ENCODE data around the gene TMEM123.

The TMEM123 gene, protein sequence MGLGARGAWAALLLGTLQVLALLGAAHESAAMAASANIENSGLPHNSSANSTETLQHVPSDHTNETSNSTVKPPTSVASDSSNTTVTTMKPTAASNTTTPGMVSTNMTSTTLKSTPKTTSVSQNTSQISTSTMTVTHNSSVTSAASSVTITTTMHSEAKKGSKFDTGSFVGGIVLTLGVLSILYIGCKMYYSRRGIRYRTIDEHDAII

DNA sequence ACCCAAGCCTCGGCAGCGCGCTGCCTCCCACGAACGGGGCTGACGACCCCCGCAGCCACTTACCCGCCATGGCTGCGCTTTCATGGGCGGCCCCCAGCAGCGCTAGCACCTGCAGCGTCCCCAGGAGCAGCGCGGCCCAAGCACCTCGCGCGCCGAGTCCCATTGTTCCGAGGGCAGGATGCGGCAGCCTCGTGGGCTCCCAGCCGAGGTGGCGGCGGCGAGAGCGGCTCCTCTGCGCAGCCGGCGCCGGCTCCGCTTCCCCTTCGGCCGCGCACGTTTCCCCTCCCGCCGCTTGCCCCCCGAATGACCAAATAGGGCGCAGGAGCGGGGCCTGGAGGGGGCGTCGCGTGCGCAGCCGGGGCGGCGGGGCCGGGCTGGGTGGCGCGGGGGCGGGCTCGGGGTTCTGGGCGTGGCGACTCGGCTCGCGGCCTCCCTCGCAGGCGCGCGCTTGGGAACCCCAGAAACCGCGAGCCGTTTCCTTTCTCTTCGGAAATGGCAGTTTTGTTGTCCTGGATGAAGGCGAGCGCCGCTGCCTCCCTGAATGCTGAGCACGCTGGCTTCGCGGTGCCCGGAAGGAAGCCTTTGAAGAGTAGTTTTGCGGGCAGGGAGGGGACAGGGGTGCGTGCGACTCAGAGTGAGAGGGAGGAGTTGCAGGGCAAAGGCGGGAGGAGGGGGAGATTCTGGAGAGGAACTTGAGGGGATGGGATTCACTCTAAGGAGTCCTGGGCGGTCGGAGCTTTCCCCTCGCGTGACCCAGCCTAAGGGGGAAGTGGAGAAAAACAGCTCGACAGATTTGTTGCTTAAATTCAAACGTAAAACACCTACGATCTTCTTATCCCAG is at the start of gene TMEM123:
Gene TMEM123, minus strand, starts transcription at position 305 of the 841 bp plus-strand sequence. Its CDS starts 142 bp downstream, at position 163.
- DNase-seq, result peak; percentile 89

DNA sequence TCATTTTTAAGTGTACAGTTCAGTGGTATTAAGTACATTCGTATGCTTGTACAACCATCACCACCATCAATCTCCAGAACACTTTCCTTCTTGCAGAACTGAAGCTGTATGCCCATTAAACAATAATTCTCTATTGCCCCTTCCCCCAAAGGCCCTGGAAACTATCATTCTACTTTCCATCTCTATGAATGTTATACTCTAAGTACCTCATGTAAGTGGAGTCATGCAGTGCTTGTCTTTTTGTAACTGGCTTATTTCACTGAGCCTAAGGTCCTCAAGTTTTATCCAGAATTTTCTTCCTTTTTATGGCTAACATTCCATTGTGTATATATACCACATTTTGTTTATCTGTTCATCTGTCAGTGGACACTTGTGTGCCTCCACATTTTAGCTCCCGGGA is 48.3 kb upstream of the TMEM123 start:
- DNase-seq, result no peak

DNA sequence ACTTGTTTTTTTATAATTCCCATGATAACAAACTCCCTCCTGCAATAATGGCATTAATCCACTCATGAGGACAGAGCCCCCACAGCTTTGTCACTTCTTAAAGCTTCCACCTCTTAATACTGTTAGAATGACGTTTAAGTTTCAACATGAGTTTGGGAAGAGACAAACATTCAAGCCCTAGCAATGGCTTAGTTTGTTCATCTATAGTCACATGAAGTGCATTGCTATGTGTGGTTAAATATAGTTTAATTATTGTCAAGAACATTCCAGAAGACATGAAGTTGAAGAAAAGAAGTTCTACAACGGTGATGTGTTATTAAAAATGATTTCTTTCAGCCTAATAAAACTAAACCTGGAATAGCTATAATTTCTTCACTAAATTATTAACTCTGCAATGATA is 47.4 kb upstream of the TMEM123 start:
- DNase-seq, result no peak

DNA sequence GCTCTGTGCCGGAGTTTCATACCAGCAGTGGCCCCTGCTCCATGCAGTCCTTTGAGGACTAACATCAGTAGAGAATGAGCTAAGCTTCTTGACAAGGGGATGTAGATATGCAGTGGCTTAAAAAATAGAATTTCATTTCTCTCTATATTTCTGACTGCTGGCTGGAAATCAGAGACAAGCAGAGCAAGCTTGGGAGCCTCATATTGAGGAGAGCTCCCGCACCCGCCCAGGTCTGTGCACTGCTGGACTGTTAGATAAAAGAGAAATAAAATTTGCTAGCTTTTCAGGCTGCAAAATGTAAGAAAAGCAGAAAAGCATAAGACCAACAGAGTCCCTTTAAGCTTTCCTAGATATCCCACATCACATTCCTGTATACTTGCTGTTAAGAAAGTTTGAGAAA is 46.6 kb upstream of the TMEM123 start:
- no peak for DNase-seq

DNA sequence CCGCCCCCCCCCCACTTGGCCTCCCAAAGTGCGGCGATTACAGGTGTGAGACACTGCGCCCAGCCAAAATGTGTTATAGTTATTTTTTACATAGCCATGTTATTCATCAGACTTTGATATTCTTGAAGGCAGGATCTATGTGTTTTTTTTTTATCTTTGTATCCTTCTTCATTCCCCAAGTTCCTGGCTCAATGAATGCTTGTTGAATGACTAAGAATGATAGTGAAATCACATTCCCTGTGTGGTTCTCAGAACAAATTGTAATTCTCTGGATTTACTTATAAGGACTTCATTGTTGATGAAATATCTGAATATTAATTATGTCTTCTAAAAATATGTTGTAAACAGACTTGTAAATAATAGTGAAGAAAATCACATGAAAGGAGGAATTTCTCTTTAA is 44.5 kb upstream of the TMEM123 start:
- no peak for DNase-seq

DNA sequence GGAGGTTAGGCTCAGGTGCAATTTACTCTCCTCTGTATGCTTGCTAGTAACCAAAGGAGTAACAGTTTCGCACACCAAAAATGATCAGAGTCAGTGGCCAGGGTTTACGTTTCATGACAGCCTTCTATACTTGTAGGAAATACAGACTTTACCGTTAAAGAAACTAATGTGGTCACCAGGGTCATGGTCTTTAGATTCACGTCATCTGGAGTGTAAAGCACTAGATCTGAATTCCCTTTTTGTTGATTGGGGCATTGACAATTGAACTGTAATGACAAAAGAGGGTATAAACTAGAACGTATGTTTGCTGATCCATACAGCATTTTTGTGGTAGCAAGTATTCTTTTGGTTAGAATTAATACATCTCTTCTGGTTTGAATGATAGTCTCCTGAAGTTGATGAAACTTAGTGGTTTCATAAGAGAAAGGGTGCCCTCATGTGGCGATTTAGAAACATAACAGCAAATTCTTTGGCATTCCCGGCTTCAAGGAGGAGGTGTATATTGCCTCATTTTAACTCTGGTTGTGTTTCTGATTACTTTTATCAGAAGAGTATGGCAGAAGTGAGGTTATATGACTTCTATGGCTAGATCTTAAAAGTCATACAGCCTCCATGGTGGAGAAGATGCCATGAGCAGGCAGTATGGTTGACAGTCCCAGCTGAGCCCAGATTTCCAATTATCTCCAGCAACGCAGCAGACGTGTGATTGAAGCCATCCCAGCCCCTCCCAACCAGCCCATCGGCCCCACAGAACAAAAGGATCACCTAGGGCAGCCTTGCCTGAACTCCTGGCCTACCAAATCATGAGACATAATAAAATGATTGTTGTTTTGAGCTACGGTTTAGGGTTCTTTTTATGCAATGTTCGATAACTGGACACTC is 42.8 kb upstream of the TMEM123 start:
- DNase-seq, result peak; percentile 84

DNA sequence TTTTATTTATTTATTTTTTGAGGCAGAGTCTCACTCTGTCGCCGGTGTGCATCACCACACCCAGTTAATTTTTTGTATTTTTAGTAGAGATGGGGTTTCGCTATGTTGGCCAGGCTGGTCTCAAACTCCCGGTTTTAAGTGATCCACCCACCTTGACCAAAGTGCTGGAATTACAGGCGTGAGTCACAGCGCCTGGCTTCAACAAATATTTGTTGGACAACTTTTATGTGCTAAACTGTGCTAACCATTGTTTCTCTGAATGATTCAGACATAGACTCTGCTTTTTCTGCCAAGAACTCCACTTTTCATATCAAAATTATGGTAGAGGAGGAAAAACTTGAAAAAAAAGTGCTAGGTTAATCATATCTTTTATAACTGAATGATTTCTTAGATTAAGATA is 41.7 kb upstream of the TMEM123 start:
- DNase-seq, result no peak

DNA sequence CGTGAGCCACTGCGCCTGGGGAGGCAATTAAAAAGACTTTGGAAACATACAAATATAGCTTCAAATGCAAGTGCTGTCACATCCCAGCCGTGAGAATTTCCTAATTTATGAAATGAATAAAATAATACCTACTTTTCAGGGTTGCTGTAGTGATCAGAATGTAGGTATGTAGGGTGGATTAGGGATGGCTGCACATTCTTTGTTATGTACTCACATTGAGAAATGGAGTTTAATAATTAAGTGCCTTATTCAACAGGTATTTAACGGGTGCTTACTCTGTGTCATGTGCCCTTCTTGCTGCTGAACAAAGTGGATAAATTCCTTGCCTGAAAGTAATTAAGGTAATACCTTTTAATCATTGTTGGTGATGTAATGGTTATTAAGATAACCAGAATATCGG is 41.0 kb upstream of the TMEM123 start:
- no peak for DNase-seq

DNA sequence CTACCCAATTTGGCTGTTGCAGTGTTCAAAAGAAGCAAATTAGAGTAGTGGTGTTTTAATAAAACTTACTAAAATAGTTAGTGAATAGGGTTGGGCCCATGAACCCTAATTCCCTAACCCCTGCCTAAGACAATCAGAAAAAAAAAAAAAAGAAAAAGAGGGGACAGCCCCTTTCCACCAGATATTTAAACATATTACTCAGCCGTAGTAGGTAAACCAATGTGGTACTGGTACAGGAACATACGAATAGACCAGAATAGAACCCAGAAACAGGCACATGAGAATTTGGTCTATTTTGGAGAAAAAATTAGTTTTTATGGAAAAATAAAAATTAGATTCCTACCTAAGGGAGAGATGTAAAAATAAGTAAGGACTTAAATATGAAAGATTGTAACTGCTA is 39.4 kb upstream of the TMEM123 start:
- no peak for DNase-seq

DNA sequence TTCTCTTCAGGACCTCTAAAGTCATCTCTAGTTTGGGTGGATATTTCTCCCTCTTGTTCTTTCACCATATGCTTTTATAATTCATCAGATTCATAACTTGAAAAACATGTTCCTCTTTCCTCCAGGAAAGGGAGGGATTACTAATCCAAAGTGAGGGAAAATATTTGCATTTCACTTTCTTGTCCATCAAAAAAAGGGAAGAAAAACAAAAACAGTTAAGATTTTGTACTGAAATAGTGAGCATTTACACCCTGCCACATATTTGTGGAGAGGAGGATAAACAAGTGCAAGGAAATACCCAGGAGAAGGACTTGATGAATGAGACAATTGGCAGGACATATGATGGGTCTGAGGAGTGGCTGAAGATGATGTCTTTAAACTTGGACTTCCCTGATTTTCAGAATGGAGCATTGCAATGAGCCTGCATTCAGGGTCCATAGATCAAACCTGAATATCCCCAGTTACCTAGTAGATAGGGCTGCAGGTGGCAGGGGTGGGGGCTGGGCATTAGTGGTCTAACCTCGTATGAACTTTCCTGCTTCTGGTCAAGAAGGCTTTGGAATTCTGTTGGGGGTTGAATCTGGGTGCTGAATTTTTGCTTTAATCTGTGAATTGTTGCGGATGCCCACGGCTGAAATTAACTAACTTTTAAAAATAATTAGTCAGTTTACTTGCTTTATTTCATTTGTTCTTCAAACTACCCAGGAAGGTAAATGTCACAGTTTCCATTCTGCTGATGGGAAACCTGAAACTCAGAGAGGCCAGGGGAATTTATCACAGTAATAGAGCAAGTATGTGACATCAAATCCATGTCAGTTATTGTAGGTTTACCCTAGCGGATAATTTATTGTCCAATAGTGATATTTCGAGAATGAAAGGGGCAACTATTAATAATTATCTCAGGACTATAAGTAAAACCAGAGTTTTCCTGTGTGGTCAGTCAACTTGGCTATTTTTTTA is 36.9 kb upstream of the TMEM123 start:
- no peak for DNase-seq

DNA sequence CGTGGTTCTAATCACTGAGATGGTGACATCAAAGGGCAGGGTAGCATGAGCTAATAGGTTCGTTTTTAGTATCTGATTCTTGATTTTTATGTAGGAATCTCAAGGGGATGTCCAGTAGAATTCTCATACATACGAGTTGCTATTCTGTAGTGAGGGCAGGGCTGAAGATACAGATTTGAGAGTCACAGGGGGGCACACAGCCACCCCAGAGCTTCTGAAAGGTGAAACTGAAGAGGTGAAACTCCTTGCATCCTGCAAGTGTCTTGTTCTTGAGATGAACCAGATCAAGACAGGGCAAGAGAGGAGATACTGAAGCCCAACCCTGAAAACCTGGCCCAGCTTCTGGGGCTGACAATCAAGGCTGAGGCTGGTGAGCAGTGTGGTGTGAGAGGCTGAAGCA is 35.6 kb upstream of the TMEM123 start:
- no peak for DNase-seq

DNA sequence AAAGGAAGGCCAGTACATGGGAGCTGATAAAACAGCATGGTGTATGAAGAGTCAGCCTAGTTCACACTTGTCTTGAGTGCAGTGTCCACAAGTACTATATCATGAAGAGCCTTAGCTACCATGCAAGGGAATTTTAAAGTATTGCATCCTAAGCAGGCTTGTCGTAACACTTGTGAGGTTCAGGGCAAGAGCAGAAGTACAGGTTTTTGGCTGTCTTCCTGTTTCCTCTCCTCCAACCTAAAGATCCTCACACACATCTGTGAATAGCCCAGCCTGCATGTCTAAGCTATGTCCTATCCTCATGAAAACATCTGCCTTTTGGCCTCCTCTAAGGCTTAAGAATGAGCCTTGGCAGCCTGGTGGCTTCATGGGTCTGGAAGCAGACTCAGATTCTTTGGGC is 34.6 kb upstream of the TMEM123 start:
- no peak for DNase-seq

DNA sequence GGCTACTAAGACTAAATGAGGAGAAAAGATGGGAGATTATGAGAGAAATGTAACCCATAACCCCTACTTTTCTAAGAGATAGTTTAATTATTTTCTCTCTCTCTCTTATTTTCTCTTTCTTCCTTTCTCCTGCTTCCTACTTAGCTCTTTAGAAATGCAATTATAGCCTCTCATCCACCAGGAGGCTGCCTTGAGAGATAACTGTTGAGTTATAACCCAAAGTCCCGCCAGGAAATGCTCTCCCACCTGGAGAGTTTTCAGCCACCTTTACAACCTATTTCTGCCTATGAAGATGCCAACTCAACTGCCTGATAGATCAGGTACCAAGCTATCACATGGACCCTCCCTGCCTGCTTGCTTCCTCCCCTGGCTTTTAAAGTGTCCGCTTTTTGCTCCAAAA is 34.0 kb upstream of the TMEM123 start:
- no peak for DNase-seq

DNA sequence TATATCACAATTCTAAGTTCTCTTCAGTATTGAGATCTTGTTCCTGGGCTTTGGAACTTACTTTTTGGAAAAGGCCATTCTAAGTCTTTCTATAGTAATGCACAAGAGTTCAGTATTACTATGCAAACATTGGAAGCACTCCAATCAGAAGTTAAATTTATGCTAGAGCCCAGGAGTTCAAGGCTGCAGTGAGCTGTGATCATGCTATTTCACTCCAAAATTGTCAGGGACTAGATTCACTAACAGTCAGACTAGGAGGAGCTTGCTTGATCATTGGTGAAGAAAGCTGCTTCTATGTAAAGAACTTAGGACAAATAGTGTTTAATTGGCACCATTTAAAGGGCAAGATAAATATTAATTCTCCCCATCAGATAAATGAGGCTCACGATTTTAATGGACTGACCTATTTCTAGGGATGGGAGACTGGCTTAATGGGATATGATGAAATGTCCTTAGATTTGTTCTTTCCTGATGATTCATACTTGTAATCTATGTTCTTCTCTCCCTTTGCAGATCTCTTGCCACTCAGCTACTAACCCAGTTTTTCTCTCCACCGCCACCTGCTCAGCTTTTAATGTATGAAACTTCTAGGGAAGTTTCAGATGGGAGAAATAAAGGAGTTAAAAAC is 32.6 kb upstream of the TMEM123 start:
- no peak for DNase-seq

DNA sequence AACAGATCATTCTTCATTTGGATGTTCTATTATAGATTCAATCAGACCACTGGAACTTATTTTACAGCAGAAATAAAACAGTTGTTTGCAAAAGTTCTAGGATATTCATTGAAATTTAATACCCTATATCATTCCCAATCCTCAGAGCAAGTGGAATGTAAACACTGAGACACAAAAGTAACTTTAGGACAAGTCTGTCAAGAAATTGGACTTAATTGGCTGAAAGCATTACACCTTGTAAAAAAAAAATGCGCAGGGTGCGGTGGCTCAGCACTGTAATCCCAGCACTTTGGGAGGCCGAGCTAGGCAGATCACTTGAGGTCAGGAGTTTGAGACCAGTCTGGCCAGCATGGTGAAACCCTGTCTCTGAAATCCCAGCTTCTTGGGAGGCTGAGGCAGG is 29.9 kb upstream of the TMEM123 start:
- no peak for DNase-seq

DNA sequence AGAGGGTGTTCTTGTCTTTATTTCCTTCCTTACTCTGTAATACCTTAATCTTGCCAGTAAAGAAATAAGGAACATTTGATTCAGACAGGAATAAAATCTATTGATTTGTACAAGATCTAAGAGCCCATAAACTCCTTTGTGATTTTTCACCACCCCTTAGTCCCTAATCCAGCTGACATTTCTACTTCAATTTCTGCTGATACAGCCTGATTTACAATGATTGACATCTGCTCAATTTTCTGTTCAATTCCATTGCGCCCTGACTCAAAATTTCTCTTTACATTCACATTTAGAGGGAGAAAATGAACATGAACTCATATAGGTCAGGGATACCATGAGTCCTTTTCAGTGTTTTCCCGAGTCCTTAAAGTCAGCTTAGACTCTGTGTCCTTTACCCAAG is 27.2 kb upstream of the TMEM123 start:
- no peak for DNase-seq

DNA sequence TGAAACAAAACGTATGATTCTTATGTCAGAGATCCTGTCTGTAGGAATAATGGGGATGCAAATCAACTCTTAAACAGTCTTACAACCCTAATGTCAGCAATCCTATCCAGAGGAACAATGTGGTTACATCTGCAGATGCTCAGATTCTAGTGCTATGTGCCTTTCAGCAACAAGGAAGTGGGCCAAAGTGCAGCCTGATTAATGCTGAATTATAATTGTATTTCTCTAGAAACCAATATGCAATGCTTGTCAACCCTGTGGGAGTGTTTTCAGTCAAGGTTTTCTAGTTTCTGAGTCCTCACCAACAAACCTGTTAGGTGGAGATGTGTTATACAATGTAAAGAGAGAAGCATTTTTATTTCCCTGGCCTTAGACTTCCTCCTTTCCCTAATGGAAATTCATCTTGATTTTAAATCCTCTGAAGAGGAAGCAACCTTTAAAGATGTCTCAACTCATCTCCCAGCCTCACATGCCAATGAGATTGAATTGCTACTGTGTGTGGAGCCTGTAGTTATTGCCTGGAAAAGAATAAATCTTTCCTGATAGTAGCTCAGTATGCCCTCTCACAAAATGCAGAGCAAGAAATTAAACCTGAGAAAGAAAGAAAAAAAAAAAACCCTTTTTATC is 26.2 kb upstream of the TMEM123 start:
- DNase-seq, result no peak

DNA sequence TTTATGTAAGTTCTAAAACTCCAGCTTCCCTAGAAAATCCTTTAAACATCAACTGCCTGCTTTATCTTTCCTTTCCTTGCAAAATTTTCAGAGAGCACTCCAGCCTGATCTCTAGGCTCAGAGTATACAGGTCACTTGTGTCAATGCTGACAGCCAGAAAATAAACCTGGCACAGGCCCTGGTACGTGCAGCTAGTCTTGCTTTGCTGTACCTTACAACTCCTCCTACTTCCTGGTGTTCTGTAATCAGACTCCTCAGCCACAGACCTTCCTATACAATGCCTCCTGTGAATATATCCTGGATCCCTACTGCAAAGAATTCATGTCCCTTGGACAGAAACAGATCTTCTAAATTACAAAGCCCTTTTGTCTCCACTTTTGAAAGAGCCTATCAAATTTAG is 24.2 kb upstream of the TMEM123 start:
- peak; percentile 21 for DNase-seq

DNA sequence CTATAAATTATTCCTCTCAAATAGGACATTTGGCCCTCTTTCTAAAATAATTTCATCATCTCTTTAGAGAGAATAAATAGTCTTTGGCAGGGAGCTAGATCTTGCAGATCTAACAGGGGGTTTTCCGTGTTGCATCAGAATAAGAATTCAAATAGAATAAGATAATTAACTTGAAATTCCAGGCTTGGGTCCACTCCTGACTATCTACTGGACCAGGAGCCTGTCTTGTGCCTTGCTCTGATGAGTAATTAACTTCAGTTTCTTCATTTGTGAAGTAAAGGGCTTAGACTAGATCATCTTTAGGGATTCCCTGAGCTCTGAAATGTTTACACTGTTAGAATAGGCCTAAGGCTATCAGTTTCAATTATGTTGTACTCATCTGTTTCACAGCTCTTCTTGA is 23.5 kb upstream of the TMEM123 start:
- DNase-seq, result no peak

DNA sequence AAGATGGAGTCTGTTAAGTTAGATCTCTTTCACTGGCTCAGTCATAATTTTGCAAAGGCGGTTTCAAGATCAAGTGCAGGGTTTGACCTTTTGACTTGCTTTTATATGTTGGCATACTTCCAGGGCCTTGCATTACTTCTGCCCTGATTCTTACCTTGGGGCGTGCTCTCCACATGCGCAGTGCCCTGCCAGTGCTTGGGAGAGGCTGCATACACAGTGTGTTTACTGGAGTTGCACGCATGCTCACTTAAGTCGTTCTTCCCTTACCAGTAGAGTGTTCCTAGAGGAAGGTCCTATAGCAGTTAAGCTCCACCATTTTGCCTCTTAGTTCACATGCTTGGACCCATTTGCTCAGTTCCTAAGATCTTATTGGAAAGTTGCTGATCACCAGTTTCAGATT is 21.0 kb upstream of the TMEM123 start:
- no peak for DNase-seq

DNA sequence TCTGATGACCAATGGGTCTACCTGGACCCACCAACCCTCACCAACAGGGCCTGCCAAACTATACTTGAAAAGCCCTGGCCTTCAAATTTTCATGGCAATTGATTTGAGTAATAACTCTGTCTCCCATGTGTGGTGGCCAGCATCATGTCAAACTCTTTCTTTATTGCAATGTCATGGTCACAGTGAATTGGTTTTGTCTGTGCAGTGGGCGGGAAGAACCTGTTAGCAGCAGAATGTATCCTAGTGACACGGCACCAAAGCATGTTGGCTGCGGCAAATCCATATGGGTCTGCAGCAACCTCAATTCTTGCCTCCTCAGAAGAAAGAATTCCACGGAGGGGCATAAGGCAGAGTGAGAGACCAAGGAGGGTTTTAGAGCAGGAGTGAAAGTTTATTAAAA is 19.6 kb upstream of the TMEM123 start:
- DNase-seq, result no peak

DNA sequence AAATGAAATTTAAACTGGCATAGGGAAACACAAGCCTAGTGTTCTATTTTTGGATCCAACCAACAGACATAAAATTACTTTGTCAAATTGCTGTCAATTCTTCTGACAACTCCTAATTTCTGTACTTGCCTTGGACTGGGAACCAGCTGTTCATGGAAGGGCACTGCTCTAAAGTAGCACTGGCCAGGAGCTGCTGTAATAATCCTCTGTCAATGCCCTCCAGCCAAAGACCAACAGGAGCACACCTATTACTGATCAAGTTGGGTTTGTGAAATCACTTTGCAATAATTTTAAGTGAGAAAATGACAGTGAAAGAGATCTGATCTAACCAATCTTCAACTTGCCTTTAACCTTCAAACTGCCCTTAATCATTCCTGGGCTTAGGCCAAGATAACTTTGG is 18.9 kb upstream of the TMEM123 start:
- DNase-seq, result no peak

All from CD4-positive, alpha-beta T cell treated with Interleukin-4 for 4 hours (primary cell).